ENCODE results near the gene KLF13. TPM values are rescaled to one million over a fixed set of nuclear protein-coding genes. Genes with fewer than 3 reads are reported as not detected.
A peak's percentile ranks its signal among the peaks of the same experiment; 100 is the strongest.

Gene KLF13
- total and polyA plus RNA-seq, 10 of the 15 experiments (the other 5 are each of a cell fraction or from before 2014, with no cell fraction given): 20.3 to 109 (median 51.4) TPM

DNA sequence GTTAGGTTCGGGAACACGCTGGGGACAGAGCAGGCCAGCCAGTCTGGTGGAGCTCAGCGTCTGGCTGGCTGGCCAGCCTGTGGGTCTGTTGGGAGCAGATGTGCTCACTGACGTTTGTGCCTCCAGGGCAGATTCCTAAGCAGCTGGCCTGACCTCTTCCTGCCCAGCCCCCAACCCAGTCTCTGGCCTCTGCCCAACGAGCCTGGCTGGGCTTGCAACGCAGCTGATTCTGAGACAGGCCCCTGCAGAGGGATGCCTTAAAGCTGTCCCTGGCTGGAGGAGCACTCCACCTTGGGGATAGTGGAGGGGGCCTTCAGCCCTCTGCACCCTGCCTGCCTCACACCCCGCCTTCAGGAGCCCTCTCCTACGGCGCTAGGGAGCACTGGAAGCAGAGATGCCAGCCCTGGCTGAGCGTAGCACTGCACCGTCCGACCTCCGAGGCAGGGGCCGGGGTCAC lies 46.0 kb downstream of the KLF13 start (continued):
- TF ChIP-seq FOXK2 (IDR thresholded peaks at IDR 0.05) (no peak), KAT2A (conservative IDR thresholded peaks at IDR 0.05; ENCODE audit: control insufficient read depth, low read depth, low read length) (no peak), TCF12 (IDR thresholded peaks at IDR 0.05; ENCODE audit: low read depth, low read length) (no peak), SIN3A (IDR thresholded peaks at IDR 0.05; ENCODE audit: low read depth, low read length) (no peak), NFYA (IDR thresholded peaks at IDR 0.05; ENCODE audit: borderline replicate concordance, low read depth, low read length) (no peak), NR2C1 (IDR thresholded peaks at IDR 0.05) (no peak)

DNA sequence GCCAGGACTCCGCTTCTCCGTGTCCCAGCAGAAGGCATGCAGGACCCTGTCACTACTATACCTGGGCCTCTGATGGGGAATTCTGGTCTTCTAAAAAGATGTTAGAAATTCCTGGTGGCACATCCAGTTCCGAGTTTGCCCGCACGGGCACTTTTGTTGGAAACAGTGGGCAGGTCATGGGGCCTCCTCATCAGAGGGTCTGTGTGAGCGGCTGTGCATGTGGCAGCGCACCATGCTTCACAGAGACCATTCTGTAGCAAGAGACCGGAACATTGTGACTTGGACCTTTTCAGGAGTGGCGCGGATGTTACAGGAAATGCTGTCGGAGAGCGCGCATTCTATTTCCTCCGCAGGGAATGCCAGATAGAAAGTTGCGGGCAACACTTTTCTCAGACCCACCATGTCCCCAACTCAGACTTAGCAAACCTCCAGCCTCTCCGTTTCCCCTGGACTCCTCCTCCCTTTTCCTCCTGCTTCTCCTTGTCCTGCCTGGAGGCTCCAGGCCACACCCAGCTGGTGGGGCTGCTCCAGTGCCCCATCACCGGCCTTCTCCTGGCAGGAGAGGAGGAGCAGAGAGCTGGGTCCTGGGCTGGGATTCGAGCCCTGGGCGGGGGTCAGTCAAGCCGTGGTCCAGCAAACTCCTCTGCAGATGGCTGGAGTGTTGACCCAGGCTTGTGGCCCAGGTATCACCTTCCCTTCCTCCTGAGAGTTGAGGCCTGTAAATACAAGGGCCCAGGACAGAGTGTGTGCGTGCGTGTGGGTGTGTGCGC lies 46.6 kb downstream of the KLF13 start:
- peaks cover 30 to 47% of the 10 kb centered on the region in 2 experiments for H3K36me3 ChIP-seq (ENCODE audit: control insufficient read depth in 2 of 2, insufficient read depth in 2 of 2, low read length in 1 of 2)
- peaks cover 3% of the 10 kb centered on the region for H4K20me1 ChIP-seq (ENCODE audit: control insufficient read depth, insufficient read depth)
- SMC1A ChIA-PET (ENCODE audit: uncharacterized antibody, unreplicated experiment): no interaction called here
- H3K4me1 ChIP-seq (ENCODE audit: control insufficient read depth, insufficient read depth, low read length): peaks cover 12% of the 10 kb centered on the region
- no TSS peak for BruUV-seq (replicated peaks)
- POLR2A ChIA-PET: no interaction called here
- H3K79me2 ChIP-seq (ENCODE audit: control insufficient read depth, insufficient read depth, low read length): peaks cover 27% of the 10 kb centered on the region
- CTCF ChIA-PET: interaction anchor here (1.2 kb wide), 1 partner anchor 62 kb away, joined by 3 read pairs; no protein-coding TSS in a partner anchor
- no peak overlapping the region for H3K4me3 ChIP-seq
- in situ Hi-C loops (cut with MboI): no loop called here
- 91% methylated on average over 23 of the region's 23 CpGs for WGBS (ENCODE audit: insufficient coverage, insufficient replicate concordance, low lambda C conversion rate, missing lambda C conversion rate)
- no peak for DNase-seq (ENCODE audit: low read depth, low spot score)
- no peaks in the 10 kb centered on the region for H3K27me3 ChIP-seq (replicated peaks in 1 of 2; ENCODE audit: control insufficient read depth in 2 of 2, insufficient read depth in 2 of 2, low read length in 1 of 2)
- no peak overlapping the region for H3K27ac ChIP-seq (ENCODE audit: control insufficient read depth, insufficient read depth)
- intact Hi-C loops (cut with micrococcal nuclease; ENCODE audit: unreplicated experiment): no loop called here
- FAIRE-seq: no peak
- H3K9ac ChIP-seq (ENCODE audit: control insufficient read depth, insufficient read depth, low read length): no peak overlapping the region
- H2AFZ ChIP-seq (ENCODE audit: control insufficient read depth, low read depth, low read length): no peak overlapping the region
- no peak overlapping the region for H3K4me2 ChIP-seq (ENCODE audit: control insufficient read depth, insufficient read depth)
- H3K9me3 ChIP-seq (replicated peaks; ENCODE audit: control insufficient read depth, insufficient read depth, low read length): no peaks in the 10 kb centered on the region; the same call in 2 of the 3 replicates
- no peak for ATAC-seq
- no peak for TF ChIP-seq SMAD5 (IDR thresholded peaks at IDR 0.05; ENCODE audit: low read depth)
- peak; percentile 17 for TF ChIP-seq POLR2A (IDR thresholded peaks at IDR 0.05; ENCODE audit: low read depth, low read length)
- TF ChIP-seq ZBTB4 (CRISPR knock-in tag; IDR thresholded peaks at IDR 0.05): no peak
- RAD21 ChIA-PET (ENCODE audit: unreplicated experiment): no interaction called here
